Renal cortical epithelial cell (primary cell): Measurements from ENCODE around the gene CKAP4. TPM values are rescaled to one million over a fixed set of nuclear protein-coding genes. Genes with fewer than 3 reads are reported as not detected.

ENCODE experiments used
- DNase-seq: peaks from one replicate; pipeline ENCODE4 v3.0.0-alpha.2; 2011; ENCODE audit warnings: low read depth
- total RNA-seq: library from RNA; depleted of rRNA; stranded (reverse); fragments of >200 nt; gene quantifications from 2 replicates; pipeline ENCODE4 v1.2.3, GENCODE V29; 2014

Gene CKAP4
- total RNA-seq, 1 donor from 2014 or later, result 105 TPM

DNA sequence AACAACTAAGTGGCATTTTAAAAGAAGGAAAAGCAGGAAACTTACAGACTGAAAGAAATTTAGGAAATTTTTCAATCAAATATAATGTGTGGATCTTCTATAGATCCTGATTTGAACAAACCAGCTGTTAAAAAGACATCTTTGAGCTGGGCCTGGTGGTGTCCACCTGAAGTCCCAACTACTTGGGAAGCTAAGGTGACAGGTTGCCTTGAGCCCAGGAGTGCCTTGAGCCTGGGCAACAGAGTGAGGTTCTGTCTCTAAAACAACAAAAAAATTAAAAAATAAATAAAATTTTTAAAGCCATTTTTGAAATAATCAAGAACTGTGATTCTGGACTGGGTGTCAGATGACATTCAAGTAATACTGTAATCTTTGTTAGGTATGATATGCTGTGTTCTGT lies 7.0 kb downstream of the CKAP4 start:
- DNase-seq, result no peak

- no peak for DNase-seq
Observed at GRCh38 chr12:106239951-106240335, 7.9 kb downstream of the CKAP4 start.

GRCh38 chr12:106239241-106239950 lies 8.4 kb downstream of the CKAP4 start:
- no peak for DNase-seq

DNA sequence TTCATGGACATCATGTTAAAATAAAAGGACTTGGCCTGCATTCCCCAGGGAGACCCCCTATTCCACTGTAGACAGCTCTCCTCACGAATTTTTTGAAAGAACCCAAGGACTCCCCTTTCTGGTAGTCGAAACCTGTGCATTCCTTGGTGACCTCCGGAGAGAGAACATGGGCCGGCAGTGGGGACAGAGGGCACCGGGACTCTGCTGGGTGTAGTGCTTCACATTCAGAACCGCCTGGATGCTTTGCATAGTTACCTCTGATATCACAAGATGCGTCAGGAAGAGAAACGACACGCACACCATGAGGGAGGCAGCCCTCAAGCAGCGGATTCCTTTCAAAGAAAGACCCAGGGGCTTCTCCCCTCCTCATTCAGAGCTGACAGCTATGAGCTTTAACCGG lies 9.7 kb downstream of the CKAP4 start:
- no peak for DNase-seq

GRCh38 chr12:106235770-106236169 lies 12.1 kb downstream of the CKAP4 start:
- DNase-seq, result peak; percentile 38

DNA sequence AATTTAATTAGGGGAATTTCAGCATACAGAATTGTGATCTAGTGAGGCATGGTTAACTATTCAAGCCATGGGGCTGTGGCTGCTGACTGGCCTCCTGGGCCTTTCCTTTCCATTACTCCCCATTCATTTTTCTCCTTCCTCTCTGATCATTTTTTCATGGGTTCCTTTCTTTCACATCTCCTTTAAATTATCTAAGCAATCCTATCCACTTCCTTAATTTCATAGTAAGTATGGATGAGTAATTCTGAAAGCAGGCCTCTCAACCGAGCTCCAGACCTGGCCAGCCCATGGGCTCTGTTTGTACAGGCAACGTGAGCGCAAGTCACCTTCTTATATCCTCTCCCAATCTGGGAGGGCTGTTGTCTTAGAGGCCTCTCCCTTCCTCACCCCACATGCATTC lies 13.4 kb downstream of the CKAP4 start:
- no peak for DNase-seq

DNA sequence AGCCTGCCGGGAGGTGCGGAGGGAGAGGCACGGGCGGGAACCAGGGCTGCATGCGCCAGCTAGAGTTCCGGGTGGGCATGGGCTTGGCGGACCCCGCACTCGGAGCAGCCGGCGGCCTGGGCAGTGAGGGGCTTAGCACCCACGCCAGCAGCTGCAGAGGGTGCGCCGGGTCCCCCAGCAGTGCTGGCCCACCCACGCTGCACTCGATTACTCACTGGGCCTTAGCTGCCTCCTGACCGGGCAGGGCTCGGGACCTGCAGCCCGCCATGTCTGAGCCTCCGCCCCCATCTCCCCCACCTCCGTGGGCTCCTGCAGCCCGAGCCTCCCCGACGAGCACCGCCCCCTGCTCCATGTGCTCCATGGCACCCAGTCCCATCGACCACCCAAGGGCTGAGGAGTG lies 14.8 kb downstream of the CKAP4 start:
- no peak for DNase-seq

- no peak for DNase-seq
Observed at GRCh38 chr12:106229036-106229591, 18.7 kb downstream of the CKAP4 start.

DNA sequence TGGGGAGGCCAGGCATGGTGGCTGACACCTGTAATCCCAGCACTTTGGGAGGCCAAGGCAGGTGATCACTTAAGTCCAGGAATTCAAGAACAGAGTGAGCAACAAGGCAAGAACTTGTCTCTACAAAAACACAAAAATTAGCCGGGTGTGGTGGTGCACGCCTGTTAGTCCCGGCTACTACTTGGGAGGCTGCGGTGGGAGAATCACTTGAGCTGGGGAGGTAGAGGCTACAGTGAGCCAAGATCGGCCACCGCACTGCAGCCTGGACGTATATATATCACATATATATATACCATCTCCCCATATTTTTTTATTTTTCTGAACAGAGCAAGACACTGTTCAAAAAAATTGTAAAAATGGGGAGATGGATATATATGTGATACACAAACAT lies 19.5 kb downstream of the CKAP4 start:
- DNase-seq, result no peak

GRCh38 chr12:106227641-106228319 lies 20.0 kb downstream of the CKAP4 start:
- DNase-seq, result peak; percentile 75

DNA sequence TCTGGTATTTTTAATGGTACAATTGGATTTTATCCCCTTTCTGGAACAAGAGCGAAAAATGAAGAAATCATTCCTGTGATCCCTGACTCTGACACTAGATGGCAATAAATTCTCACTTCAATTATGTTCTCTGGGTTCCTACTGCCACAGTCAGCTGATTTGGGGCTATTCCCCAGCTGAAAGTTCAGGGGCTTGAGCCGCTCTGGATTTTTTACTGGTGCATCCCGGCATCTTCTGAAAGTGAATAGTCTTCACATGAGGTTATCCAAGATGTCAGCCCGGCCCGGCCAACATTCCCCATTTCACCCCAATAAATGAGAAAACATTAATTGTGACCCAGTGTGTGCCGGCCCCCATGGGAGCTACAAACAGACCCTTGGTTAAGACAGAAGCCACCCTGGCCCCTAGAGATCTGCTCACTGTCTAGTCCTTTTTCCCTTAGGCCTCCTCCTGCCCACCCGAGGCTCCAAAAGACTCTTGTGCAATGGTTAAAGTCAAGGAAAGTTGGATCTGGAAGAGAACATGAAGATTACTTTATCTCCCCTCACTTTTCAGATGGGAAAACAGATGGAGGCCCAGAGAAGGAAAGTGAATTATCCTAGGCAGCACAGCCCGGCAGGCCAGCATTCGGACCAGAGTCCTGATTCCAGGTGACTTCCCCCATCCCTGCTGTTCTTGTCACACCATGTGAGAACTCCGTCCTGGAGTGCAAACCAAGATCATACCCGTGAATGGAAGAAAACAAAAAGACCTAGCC lies 20.8 kb downstream of the CKAP4 start:
- peak; percentile 58 for DNase-seq

GRCh38 chr12:106224355-106224706 lies 23.5 kb downstream of the CKAP4 start:
- DNase-seq, result no peak

- no peak for DNase-seq
Observed at GRCh38 chr12:106223485-106224354, 24.1 kb downstream of the CKAP4 start.

DNA sequence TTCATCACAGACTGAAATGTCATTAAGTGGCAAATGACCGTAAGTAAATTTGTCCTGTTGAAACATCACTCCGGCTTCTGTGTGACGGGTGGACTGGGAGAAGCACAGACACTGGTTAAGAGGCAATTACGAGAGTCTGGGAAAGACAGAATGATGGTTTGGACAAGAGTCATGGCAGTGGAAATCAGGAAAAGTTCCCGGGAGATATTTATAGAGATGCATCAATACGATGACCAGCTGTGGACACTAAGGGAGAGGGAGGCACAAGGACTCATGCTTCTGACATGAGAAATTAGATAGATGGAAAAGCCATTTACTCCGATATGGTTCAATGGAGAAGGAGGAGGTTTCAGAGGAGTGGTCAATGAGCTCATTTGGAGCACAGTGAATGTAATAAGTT lies 27.3 kb downstream of the CKAP4 start:
- peak; percentile 40 for DNase-seq

DNA sequence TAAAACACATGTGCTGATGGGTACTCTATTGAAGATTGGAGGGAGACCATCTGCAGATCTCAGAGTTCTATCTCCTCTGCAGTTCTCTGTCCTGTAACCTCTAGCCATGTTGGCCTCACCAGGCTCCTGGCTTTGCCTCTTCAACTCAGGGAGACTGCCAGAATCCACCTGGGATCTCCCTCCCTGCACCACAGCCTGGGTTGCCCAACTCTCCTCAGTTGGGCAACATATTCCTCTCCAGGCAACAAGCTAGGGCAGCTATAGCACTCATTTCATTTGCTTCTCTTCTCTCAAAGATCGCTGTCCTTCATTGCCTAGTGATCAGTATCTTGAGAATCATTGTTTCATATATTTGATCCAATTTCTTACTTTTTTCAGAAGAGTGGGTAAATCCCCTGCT lies 28.8 kb downstream of the CKAP4 start:
- no peak for DNase-seq

DNA sequence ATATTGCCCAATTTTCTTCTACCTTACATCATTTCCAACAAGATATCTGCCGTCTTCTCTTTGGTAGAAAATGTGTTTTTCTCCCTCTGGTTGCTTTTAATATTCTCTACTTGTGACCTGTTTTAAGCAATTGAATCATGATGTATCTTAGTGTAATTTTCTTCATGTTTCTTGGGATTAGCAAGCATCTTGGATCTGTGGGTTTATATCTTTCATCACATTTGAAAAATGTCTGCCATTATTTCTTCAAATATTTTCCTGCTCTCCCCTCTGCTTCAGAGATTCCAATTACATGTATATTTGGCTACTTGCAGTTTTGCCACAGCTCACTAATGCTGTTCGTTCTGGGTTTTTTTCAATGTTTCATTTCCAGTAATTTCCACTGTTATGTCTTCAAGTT lies 30.1 kb downstream of the CKAP4 start:
- no peak for DNase-seq

- no peak for DNase-seq
Observed at GRCh38 chr12:106214571-106214970, 33.2 kb downstream of the CKAP4 start.

DNA sequence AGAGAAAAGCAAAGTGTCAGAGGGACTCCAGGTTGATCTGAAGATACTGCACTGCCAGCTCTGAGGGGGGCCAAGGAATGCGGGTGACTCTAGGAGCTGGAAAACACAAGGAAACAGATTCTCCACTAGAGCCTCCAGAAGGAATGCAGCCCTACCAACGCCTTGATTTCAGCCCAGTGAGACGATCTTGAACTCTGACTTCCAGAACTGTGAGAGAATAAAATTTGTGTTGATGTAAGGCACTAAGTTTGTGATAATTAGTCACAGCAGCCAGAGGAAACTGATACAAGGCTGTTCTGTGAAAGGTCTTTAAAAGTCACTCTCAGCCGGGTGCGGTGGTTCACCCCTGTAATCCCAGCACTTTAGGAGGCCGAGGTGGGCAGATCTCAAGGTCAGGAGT lies 34.2 kb downstream of the CKAP4 start:
- peak; percentile 43 for DNase-seq

DNA sequence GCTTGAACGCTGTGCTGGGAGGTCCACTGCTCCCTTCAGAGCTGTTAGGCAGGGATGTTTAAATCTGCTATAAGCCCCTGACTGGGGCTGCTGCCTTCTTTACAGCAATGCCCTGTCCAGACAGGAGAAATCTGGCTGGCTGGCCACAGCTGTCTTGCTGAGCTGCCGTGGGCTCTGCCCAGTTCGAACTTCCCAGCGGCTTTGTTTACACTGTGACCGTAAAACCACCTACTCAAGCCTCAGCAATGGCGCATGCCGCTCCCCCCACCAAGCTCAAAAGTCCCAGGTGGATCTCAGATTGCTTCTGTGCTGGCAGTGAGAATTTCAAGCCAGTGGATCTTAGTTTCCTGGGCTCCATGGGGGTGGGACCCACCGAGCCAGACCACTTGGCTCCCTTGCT lies 35.8 kb downstream of the CKAP4 start:
- DNase-seq, result peak; percentile 30

DNA sequence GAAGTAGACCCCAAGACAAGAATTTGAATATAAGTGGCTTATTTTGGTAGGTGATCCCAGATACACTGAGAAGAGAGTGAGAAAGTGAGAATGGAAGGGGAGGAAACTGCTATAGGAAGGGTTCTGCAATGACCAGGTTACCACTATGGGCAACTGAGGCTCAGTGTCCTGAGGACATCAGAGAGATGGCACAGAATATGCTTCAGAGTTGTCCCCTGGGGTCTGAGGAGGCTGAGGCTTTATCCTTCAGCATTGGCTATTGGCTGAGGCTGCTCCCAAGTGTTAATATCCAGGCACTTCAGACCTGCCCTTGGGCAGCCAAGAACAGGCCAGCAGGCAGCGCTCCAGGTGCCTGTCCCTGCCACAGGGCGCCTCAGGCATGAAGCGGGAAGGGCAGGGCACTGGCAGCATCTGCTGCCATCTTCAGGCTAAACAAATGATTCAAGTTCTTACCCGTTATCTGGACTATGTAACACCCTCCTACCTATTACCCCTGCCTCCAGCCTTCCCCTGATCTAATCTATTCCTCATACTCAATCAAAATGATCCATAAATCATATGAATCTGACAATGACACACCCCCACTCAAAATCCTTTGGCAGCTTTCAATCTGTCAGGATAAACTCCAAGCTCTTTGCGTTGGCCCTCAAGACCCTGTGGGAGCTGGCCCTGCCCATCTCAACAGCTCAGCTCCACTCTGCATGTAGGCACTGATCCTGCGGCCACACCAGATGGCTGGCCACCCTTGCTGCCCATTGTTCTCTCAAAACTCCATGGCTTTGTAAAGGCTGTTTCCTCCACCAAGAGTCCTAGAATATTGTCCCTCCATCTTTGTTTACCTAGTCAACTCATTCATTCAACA lies 42.4 kb downstream of the CKAP4 start:
- DNase-seq, result no peak

DNA sequence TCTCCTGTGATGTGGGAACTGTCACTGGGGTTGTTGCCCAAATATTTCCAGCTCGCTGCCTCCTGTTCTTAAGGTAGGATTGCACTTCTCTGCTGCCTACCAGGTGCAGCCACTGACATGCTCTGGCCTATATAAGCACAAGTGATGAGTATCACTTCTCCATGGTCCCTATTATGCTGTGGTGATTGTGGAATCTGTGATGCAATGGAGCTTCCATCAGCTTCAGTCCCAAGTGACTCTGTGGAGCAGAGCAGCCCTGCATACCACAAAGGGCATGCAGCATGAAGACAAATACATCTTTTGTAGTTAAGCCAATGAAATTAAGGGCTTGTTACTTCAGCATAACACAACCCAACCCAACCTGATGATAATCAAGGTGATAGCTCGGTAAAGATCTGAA lies 43.5 kb downstream of the CKAP4 start:
- DNase-seq, result no peak
